DMS53 treated with DMSO at 0.1 percent for 48 hours (cell line): ENCODE data around the gene CBX6.

ENCODE experiments used
- DNase-seq: peaks from one replicate; lab custom pipeline; 2025; ENCODE audit not compliant: unreplicated experiment; lab: John Stamatoyannopoulos, UW

Gene CBX6

DNA sequence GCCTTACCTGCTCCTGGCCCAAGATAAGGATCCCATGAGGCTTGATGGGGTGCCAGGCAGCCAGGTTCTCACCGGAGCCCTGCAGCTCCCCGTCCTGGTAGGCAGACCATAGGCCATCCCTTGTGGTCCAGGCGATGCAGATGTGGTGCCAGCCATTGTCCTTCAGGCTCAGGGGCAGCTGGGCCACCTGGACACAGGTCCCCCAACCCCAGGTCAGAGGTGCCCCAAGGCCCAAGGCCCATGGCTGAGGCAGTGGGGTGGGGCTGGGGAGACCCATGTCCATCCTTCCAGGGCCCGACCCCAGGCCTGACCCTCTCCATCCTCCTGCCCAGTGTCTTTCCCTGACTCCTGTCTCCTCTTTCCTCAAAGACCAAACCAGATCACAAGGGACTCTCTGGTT lies 48.9 kb downstream of the CBX6 start:
- no peak for DNase-seq

DNA sequence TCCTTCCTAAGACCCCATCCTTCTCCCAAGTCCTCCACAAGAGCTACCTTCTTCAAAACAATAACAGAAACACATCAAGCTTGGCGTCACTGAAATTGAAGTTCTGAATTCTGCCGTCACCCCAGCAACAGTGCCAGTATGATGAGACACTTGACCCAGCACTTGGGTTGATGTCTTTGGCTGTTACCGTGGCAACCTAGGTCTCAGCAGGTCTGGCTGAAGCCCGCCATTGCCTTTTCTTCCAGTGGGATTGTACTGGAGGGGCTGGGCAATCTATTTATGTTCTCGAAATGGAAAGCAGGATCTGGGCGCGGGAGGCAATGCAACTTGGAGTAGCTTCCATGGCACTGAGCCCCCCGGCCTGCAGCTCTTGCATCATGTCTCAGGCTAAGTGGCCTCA lies 52.0 kb downstream of the CBX6 start:
- no peak for DNase-seq

DNA sequence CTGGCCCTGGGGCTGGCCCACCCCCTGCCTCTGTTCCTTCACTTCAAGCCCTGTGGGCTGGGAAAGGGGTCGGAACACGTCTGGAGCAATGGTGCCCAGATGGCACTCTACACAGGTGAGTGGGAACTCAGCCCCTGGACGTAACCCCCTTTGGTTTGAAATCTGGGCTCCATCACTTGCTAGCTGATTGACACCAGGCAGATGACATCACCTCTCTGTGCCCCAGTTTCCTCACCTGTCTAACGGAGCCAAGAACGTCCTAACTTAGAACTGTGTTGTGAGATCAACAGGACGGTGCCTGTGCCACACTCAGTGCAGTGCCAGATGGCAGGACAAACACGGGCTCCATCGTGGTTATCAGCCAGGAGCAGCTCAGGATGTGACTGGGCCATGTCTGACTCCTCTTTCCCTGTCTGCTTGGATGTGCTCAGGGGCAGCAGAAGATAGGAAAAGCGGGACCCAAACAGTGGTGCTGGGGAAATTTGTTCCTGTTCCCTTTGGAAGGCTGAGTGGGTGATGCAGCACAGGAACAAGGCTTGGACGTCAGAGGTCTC lies 52.6 kb downstream of the CBX6 start:
- no peak for DNase-seq

DNA sequence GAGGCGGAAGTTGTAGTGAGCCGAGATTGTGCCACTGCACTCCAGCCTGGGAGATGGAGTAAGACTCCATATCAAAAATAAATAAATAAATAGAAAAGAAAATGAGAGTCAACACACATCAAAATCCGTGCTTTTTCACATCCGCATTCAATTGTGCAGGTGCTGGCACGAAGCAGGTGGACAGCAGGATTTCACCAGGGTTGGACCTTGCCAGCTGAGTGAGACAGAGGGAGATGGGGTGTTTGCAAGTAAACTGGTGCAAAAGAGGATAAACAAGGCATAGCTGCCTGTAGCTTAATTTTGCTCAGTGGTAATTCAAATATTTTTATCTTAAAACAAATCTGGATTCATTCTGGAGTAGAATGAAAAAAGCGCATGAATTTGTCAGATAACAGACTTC lies 54.8 kb downstream of the CBX6 start:
- DNase-seq = no peak

DNA sequence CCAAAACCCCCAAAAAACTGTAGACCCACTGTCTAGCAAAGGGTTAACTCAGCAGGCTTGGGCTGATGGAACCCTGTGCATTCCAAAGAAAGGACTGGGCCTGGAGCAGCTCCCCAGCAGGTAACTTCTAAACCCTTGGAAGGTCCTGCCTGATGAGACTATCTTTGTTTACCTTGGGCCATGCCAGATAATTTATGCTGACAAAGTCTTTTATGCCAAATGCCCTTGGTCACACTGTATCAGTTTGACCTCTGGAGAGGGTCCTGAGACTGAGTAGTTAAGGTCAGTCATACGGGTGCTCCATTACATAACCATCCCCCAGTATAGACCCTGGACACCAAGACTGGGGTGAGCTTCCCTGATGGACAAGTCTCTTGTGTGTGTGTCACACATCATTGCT lies 56.2 kb downstream of the CBX6 start:
- no peak for DNase-seq
